HG03095 (cell line): Measurements from ENCODE around the gene ZFAND2A.
"Not testable (repeated sequence)": the region's sequence is repeated elsewhere in the genome, so short reads cannot be mapped to it uniquely, and the experiment has no call there.

ENCODE experiments used
- ATAC-seq: cut with Tn5 transposase; IDR thresholded peaks from one replicate; pipeline ENCODE4 v1.9.1; 2021; ENCODE audit warnings: moderate library complexity; ENCODE audit not compliant: unreplicated experiment

Gene ZFAND2A

DNA sequence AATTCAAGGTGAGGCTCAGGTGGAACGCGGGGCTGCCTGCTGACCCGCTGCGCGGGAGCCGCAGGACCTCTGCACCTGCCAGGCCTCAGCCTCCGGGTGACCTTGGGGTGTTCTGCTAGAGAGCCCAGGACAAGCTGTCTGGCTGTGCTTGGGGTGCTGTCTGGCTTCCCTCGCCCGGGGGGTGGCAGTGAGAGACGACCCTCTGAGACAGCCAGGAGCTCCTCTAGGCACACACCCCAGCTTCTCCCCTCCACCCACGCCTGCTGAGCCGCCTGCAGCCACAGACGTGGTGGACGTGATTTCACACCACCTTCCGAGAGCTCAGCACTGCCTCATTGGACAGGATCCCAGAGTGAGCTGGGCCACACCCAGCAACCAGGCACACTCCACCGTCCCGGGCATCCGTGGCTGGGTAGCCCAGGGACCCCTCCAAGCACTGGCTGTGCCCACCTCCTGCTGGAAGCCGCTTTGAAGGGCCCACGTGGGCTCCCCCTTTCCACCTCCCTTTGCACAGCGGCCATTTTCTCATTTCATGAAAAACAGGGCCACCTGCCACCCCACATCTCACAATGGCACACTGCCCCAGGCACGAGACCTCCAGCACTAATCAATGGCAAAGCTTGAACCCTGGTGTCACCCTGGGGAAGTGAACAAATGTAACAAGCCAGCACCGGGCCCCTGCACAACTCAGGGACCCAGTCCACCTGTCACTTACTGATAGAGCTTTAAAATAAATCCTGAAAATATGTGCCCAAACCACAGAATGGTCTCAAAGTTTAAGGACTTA is 35.0 kb downstream of the ZFAND2A start:
- no peak for ATAC-seq

- no peak for ATAC-seq
Measured at GRCh38 chr7:1124164-1124563, 35.8 kb downstream of the ZFAND2A start.

DNA sequence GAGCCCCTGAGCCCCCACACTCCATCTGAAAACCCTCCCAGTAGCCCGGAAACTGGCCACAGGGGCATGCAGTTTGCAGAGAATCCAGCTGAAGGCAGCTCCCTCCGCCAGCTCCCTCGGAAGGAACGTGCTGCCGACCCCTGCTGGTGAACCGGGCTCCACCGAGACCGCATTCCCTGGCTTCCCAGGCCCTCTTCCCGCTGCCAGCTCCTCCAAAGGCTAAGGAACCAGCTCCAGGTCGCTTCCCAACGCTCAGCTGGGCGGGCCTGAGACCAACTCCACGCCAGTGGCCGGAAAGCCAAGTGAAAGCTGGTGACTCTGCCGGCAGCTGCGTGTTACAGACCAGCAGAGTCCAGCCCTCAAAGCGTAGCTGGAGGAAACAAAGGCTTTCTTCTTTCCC is 36.3 kb downstream of the ZFAND2A start:
- no peak for ATAC-seq

DNA sequence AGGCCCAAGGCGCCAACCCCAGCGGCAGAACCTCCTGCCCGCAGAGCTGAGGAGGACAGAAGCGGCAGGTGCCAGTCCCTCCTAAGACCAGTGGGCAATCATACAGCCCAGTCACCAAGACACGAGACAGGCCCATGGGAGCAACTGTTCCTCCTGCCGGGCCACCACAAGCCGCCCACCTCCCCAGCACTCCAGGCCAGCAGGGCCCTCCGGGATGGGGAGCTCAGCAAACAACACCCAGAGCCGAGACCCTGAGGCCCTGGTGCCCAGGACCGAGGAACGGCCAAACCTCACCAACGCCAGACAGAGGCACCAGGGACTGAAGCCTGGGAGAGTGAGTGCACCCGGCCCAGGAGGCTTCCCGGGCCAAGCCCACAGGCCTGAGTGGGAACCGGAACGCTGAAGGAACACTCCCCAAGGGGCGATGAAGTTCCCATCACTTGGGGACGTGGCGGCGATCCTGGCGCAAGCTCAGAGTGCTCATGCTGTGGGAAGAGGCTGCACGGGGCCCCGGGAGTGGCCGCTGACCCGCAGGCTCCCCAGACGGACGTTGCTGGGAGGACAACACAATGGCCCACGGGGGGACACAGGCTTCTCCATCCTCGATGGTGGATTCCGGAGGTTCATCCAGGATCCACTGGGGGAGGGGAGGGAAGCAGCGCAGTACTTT is 37.0 kb downstream of the ZFAND2A start:
- no peak for ATAC-seq

DNA sequence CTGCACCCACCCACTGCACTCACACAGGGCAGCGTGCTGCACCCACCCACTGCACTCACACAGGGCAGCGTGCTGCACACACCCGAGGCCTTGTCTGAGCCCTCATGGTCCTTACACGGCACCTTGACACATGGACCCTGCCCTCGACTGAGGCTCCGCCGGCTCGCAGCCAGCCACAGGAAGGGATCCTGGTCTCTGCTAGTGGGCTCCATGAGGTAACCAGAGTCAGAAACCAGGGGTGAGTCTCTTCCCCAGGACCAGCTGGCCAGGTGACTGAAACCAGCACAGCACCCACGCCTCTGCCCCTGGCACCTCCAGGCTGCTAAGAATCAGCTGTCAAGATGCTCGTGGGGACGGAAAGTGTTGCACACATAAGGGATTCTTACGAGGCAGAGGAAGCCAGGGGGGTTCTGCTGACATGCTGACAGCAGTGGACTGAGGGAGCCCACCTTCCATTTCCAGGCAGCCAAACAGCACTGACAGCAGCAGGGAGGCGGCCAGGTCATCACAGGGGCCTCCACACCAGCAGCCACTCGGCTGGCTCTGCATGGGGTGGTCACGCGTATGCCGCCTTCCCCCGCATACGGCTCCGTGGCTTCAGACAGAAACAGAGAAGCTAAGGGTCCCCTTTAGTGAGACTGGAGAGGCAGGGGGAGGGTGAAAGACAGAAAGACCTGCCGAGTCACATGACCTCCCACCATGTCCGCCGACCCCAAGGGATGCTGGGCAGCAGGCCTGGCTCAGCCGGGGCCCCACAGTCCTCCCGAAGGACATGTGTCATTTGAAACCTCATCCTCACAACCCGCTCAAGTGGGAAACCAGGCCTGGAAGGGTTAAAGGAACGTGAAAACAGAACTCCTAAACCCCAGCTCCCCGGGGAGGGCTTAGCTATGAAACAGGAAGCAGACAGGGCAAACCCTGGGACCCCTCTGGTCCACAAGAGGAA is 37.8 kb downstream of the ZFAND2A start:
- ATAC-seq, result no peak

- no peak for ATAC-seq
Measured at GRCh38 chr7:1121476-1121875, 38.5 kb downstream of the ZFAND2A start.

DNA sequence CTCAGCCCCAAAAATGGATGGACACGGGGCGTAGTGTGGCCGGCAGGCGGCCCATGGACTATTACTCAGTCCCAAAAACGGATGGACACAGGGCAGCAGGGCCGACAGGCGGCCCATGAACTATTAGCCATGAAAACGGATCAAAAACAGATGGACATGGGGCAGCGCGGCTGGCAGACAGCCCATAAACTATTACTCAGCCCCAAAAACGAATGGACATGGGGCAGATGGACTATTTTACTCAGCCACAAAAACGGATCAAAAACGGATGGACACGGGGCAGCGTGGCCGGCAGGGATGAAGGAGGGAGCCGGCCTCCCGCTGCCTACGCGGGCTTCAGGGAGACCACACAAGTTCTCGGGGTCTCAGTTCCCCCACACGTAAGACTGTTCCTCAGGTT is 39.2 kb downstream of the ZFAND2A start:
- ATAC-seq, result no peak

- no peak for ATAC-seq
Measured at GRCh38 chr7:1119201-1119600, 40.8 kb downstream of the ZFAND2A start.

- ATAC-seq, result no peak
Measured at GRCh38 chr7:1117321-1117928, 42.6 kb downstream of the ZFAND2A start.

DNA sequence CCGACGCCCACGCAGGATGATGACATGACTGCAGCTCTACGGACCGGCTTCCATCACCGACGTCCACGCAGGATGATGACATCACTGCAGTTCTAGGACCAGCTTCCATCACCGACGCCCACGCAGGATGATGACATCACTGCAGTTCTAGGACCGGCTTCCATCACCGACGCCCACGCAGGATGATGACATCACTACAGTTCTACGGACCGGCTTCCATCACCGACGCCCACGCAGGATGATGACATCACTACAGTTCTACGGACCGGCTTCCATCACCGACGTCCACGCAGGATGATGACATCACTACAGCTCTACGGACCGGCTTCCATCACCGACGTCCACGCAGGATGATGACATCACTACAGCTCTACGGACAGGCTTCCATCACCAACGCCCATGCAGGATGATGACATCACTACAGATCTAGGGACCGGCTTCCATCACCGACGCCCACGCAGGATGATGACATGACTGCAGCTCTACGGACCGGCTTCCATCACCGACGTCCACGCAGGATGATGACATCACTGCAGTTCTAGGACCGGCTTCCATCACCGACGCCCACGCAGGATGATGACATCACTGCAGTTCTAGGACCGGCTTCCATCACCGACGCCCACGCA is 43.5 kb downstream of the ZFAND2A start:
- not testable (repeated sequence) for ATAC-seq

- not testable (repeated sequence) for ATAC-seq
Measured at GRCh38 chr7:1115171-1116045, 44.6 kb downstream of the ZFAND2A start.

GRCh38 chr7:1114505-1114904 is 45.5 kb downstream of the ZFAND2A start:
- ATAC-seq, result no peak

DNA sequence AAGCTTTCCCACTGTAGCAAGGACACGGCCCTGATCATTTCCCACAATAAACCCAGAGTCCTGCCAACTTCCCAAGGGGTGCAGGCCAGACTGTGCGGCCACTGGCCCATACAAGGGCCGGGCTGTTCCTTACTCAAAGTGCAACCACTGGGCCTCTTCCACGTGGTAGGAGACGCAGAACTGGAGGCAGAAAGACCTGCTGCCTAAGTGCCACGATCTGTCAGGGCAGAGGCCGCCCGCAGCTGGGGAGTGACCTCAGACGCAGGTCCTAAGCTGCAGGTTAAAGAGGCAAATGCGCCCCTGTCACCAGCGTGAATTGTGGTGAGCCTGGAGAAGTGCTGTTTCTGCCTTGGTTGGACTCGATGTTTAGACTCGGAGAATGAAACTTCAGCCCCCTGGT is 45.9 kb downstream of the ZFAND2A start:
- ATAC-seq, result no peak

DNA sequence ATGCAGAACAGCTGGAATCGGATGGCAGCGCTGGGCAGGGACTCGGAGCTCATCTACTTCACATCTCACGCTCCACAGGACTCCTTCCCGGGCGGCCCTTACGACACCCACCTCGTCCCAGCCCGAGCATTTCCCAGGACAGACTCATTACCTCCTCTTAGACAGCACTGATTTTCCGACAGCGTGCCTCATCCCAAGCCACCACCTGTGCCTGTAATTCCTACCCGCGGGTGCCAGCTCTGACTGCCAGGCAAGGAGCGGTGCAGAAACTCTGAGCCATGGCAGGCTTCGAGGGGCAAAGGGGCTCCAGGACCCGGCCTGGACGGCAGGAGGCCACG is 46.5 kb downstream of the ZFAND2A start:
- ATAC-seq, result no peak

DNA sequence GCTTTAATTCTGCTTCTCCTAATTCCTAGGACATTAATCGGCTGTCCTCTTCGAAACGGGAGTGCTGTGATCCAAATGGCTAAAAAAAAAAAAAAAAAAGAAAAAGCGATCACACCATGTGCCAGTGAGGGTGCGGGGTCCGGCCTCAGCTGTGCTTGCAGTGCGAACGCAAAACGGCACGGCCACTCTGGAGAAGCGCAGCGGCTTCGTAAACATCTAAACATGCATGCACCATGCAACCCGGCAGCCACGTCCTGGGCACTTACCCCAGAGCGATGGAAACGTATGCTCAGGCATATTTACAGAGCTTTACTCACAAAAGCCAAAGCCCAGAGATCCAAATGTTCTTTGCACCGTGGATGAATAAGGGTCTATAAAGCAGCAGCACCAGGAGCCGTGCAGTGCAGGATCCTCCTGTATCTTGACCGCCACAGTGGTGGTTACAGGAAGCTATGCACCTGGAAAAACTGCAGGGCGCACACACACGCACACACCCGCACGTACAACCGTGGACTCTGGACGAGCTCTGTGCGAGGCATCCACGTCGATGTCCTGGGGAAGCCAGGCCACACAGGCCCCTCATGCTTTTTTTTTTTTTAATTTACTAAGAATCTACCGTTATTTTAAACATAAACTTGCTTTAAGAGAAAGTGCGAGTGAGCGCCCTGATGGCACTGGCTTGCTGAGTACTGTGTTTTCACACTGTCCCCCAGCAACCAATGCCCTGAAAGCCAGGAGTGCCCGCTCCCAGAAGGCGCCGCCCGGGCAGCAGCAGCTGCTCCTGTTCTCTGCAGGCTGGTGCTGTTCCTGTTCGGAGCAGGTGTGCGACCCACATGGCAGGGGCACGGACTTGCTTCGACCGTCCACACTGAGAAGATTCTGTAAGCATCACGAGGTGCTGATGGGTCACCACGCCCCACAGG is 47.1 kb downstream of the ZFAND2A start:
- no peak for ATAC-seq

- ATAC-seq, result no peak
Measured at GRCh38 chr7:1112109-1112508, 47.9 kb downstream of the ZFAND2A start.

GRCh38 chr7:1111156-1111555 is 48.8 kb downstream of the ZFAND2A start:
- ATAC-seq, result no peak

- no peak for ATAC-seq
Measured at GRCh38 chr7:1110358-1110757, 49.6 kb downstream of the ZFAND2A start.
